Kidney (tissue), 14 donors: ENCODE data around the gene GIPC3. TPM values are rescaled to one million over a fixed set of nuclear protein-coding genes. Genes with fewer than 3 reads are reported as not detected.

ENCODE experiments used
- DNase-seq, 5 donors: peaks; one replicate each; pipeline ENCODE4 v3.0.0-alpha.2; 2013 to 2020
- FAIRE-seq: peaks from 2 replicates; lab custom pipeline; 2012; peaks lifted over from hg19 to GRCh38; lab: Jason Lieb, UNC
- H3K27ac ChIP-seq, 2 donors: one replicate each; pipeline ENCODE4 v1.7.0; 2013; ENCODE audit warnings: low read depth in 2 of 2, low read length in 2 of 2, inconsistent platforms in 1 of 2
- H3K27me3 ChIP-seq: one replicate; pipeline ENCODE4 v1.7.1; 2013; ENCODE audit warnings: low read length, inconsistent platforms; ENCODE audit not compliant: control insufficient read depth, insufficient read depth
- H3K36me3 ChIP-seq, 3 donors: one replicate each; pipeline versions ENCODE4 v1.7.0 to v1.7.1; 2013; ENCODE audit warnings: low read length in 3 of 3, control low read depth in 1 of 3, inconsistent platforms in 1 of 3; ENCODE audit not compliant: insufficient read depth in 3 of 3, control insufficient read depth in 2 of 3
- H3K4me1 ChIP-seq, 3 donors: one replicate each; pipeline versions ENCODE4 v1.7.0 to v1.7.1; 2013; ENCODE audit warnings: low read length in 3 of 3, inconsistent platforms in 1 of 3, low read depth in 1 of 3; ENCODE audit not compliant: control insufficient read depth in 2 of 3, insufficient read depth in 2 of 3
- H3K4me3 ChIP-seq, 3 donors: one replicate each; pipeline versions ENCODE4 v1.7.0 to v1.8.1; 2013; ENCODE audit warnings: low read length in 3 of 3, control low read depth in 1 of 3, inconsistent platforms in 1 of 3
- H3K9ac ChIP-seq, 3 donors: one replicate each; pipeline versions ENCODE4 v1.7.0 to v1.7.1; 2013; ENCODE audit warnings: low read length in 3 of 3, control low read depth in 1 of 3, inconsistent platforms in 1 of 3
- H3K9me3 ChIP-seq, 3 donors: one replicate each; pipeline versions ENCODE4 v1.7.0 to v1.7.1; 2013; ENCODE audit warnings: low read length in 3 of 3, control low read depth in 1 of 3, inconsistent platforms in 1 of 3; ENCODE audit not compliant: control insufficient read depth in 2 of 3, insufficient read depth in 1 of 3
- CTCF ChIP-seq: IDR thresholded peaks from 3 replicates; pipeline ENCODE4 v1.5.1; 2012; ENCODE audit warnings: mild to moderate bottlenecking, moderate library complexity, borderline replicate concordance; ENCODE audit not compliant: insufficient read depth; ENCODE audit errors: extremely low read depth
- intact Hi-C: fragments of 100-400 bp; cut with DNase I; formaldehyde crosslinking; loops from one replicate; pipeline ENCODE4 v1.11.1; 2022
- polyA plus RNA-seq: library from polyadenylated mRNA; stranded (reverse); fragments of 350-450 nt; fragmentation: Illumina TruSeq; extraction: RNeasy Lipid Tissue Mini Kit (QIAGEN cat#74804); gene quantifications from one replicate; pipeline ENCODE4 v1.2.3, GENCODE V29; 2014; ENCODE audit warnings: low read depth, low replicate concordance; ENCODE audit not compliant: insufficient read depth
- total RNA-seq: library from RNA; stranded (reverse); fragmentation: NEBNext Ultra II Directional; extraction: Animal tissue kit (Norgen Biotek cat#: 25700); gene quantifications from one replicate; pipeline ENCODE4 v1.2.1, GENCODE V29; 2021
- donor health status: control.
- donor health status: control.
- donor health status: control.
- donor health status: control.
- donor health status: control.
- donor health status: DM: yes; HTN: yes; CAD: no.
- donor health status: Normal renal cell carcinoma (clear cell type).

GIPC3 gene
- total and polyA plus RNA-seq, 2 donors from 2014 or later = 2.1 TPM

- no peaks in the 10 kb centered on the region for H3K36me3 ChIP-seq
- TF ChIP-seq CTCF = no peak
- peaks cover 0 to 17% (median 4%) of the 10 kb centered on the region in 3 donors for H3K4me1 ChIP-seq
- intact Hi-C loops = no loop called here
- H3K9me3 ChIP-seq = no peaks in the 10 kb centered on the region
- H3K9ac ChIP-seq = no peak overlapping the region
- H3K27ac ChIP-seq = no peak overlapping the region
- DNase-seq (peak in 1 of 5 donors; percentile 55), FAIRE-seq (no peak)
- H3K4me3 ChIP-seq = no peak overlapping the region
- no peaks in the 10 kb centered on the region for H3K27me3 ChIP-seq
Observed at GRCh38 chr19:3623716-3624115, 38.4 kb downstream of the GIPC3 start.

- Histone ChIP-seq H3K9ac (peak overlapping the region; percentile 74 to 86 (median 82)), H3K36me3 (no peaks in the 10 kb centered on the region), H3K27me3 (no peaks in the 10 kb centered on the region), H3K4me3 (peak overlapping the region; percentile 66 to 97 (median 86)), H3K4me1 (peaks cover 0 to 17% (median 4%) of the 10 kb centered on the region in 3 donors), H3K27ac (no peak overlapping the region), H3K9me3 (no peaks in the 10 kb centered on the region)
- FAIRE-seq (no peak), DNase-seq (no peak)
- intact Hi-C loops = no loop called here
- no peak for TF ChIP-seq CTCF
Observed at GRCh38 chr19:3625996-3626472, 40.8 kb downstream of the GIPC3 start.

GRCh38 chr19:3626473-3627350 lies 41.4 kb downstream of the GIPC3 start, which contains the start of gene CACTIN:
Gene CACTIN (minus strand): TSS chr19:3626790. CDS start chr19:3626762, 28 bp downstream.
- TF ChIP-seq CTCF = no peak
- peaks cover 0 to 17% (median 4%) of the 10 kb centered on the region in 3 donors for H3K4me1 ChIP-seq
- H3K9me3 ChIP-seq = no peaks in the 10 kb centered on the region
- DNase-seq (peak; percentile 98 to 99 (median 99)), FAIRE-seq (peak; percentile 93)
- no peaks in the 10 kb centered on the region for H3K36me3 ChIP-seq
- peak within 1 kb of the TSS; percentile 96 to 99 for H3K27ac ChIP-seq
- H3K27me3 ChIP-seq = no peaks in the 10 kb centered on the region
- intact Hi-C loops = no loop called here
- peak within 1 kb of the TSS; percentile 74 to 86 (median 82) for H3K9ac ChIP-seq
- peak within 1 kb of the TSS; percentile 66 to 97 (median 86) for H3K4me3 ChIP-seq
